Motor neuron (in vitro differentiated cells): ENCODE measurements around the gene HPGDS. TPM values are rescaled to one million over a fixed set of nuclear protein-coding genes. Genes with fewer than 3 reads are reported as not detected.

ENCODE experiments used
- ATAC-seq, 8 experiments: fragments of 200-7000 bp; cut with Tn5 transposase; replicated peaks in 6 of 8; 2 replicates each; pipeline ENCODE4 v1.8.0; 2021; ENCODE audit warnings: mild to moderate bottlenecking in 8 of 8, moderate library complexity in 8 of 8
- H3K27ac ChIP-seq, 2 donors: fragments of 250-450 bp; sonication (Bioruptor Pico); 2 replicates each; pipeline ENCODE4 v1.9.0; 2021; ENCODE audit warnings: antibody characterized with exemption in 2 of 2, mild to moderate bottlenecking in 2 of 2, moderate library complexity in 1 of 2
- H3K4me1 ChIP-seq, 2 donors: fragments of 250-450 bp; sonication (Bioruptor Pico); replicated peaks in 1 of 2; 2 replicates each; pipeline ENCODE4 v1.6.1; 2021; ENCODE audit warnings: antibody characterized with exemption in 2 of 2, mild to moderate bottlenecking in 2 of 2, moderate library complexity in 1 of 2
- H3K4me3 ChIP-seq, 5 donors: fragments of 250-450 bp; sonication (Bioruptor Pico); 2 replicates each; pipeline ENCODE4 v1.9.0; 2021; ENCODE audit warnings: antibody characterized with exemption in 5 of 5, mild to moderate bottlenecking in 5 of 5, moderate library complexity in 4 of 5
- WGBS, 10 experiments: fragments of 450-650 bp; shearing (Covaris generic); methylation state at CpG; one replicate each; pipeline ENCODE4 v1.0.0; 2022; 5-methylcytosine and 5-hydroxymethylcytosine counted together
- in situ Hi-C, 9 experiments: fragments of 400-800 bp; cut with MboI; loops; one replicate each; pipeline ENCODE4 v1.15.0; 2021; ENCODE audit warnings: low sequenced_read_pairs in 9 of 9, low pct_unique_long_range_greater_than_20kb in 2 of 9; ENCODE audit not compliant: unreplicated experiment in 9 of 9
- total RNA-seq, 8 experiments: library from RNA; unstranded; fragments of 300-600 nt; gene quantifications; 2 replicates each; pipeline versions ENCODE4 v1.2.3 to v1.2.4, GENCODE V29; 2022

Gene HPGDS
- total RNA-seq, 8 experiments from 2014 or later: 0.11 to 0.67 (median 0.29) TPM; not detected in 1

DNA sequence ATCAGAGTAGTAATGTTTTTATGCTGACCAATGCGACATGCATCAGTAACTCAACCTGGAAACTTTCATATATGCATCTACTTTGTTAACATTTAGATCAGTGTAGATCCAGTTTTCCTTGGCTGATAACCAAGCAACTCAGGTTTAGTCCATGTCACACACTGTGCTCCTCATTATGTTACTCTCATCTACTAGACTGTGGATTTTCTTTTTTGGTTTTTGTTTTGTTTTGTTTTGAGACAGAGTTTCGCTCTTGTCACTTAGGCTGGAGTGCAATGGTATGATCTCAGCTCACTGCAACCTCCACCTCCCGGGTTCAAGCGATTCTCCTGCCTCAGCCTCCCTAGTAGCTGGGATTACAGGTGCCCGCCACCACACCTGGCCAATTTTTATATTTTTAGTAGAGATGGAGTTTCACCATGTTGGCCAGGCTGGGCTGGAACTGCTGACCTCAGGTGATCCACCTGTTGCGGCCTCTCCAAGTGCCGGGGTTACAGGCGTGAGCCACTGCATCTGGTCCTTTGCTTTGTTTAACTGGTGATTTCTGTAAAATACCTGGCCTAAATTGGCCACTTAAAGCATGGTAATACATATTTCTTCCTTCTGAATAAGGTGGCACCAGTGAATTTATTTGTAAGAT lies 86.4 kb downstream of the HPGDS start:
- peaks cover 0 to 5% of the 10 kb centered on the region in 2 donors for H3K4me1 ChIP-seq
- no peak overlapping the region for H3K4me3 ChIP-seq
- H3K27ac ChIP-seq: no peak overlapping the region
- 71 to 100% (median 88%) methylated on average over 1 to 7 of the region's 8 CpGs; no CpG with 5 or more reads in 1 of the 10 experiments for WGBS, 10 experiments
- peak in 1 of 8 experiments; percentile 20 for ATAC-seq
- in situ Hi-C loops: no loop called here

DNA sequence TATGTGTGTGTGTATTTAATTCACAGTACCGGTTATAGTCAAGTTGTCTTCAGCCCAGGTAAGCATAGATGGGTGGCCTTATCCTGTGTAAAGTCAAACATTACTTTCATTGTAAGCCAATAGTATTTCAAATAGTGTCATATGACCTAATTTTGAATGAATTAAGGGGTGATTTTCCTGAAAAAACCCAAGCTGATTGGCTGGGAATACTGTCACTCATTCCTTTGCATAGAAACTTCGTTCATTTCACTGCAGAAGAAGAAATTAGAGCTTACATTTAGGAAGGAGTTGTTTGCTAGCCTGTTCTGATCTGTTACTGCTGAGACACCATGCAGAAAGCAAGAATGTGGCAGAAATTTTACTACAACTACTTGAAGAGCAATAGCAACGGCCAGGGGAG lies 89.6 kb downstream of the HPGDS start:
- H3K27ac ChIP-seq: no peak overlapping the region

DNA sequence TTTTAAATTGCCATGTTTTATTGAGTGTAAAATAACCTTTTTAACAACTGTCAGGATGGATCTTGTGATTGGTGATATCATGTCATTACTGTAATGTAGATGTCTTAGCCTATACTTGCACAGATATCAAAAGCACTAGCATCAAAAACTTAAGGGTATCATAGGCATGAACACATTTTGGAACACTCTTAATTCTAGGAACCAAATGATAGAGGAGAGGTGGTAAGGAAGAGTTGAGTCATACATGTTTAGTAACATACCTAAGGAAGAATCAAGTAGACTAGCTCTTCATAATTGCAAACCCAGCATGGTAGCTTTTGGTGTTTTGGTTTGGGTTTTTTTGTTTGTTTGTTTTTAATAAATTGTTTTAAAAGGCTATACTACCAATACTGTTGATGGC lies 91.5 kb downstream of the HPGDS start:
- ATAC-seq: no peak
- in situ Hi-C loops: no loop called here
- no peak overlapping the region for H3K27ac ChIP-seq
- H3K4me1 ChIP-seq: peaks cover 0 to 5% of the 10 kb centered on the region in 2 donors
- H3K4me3 ChIP-seq: no peak overlapping the region

More for the DNA sequence above, 89.6 kb downstream of the HPGDS start:
- H3K4me1 ChIP-seq: peaks cover 0 to 5% of the 10 kb centered on the region in 2 donors
- no peak overlapping the region for H3K4me3 ChIP-seq
- 73 to 100% (median 86%) methylated on average over 1 to 3 of the region's 3 CpGs; no CpG with 5 or more reads in 2 of the 10 experiments for WGBS, 10 experiments
- in situ Hi-C loops: no loop called here
- ATAC-seq: peak in 2 of 8 experiments; percentile 3 to 86

Other genes with a start within 250 kb of the HPGDS start
- gene SMARCAD1, start 135.0 kb downstream of the HPGDS start, total RNA-seq: 10 to 100 TPM; 34.1 to 73.3 (median 51.6) TPM
- 10 to 100 TPM; 11.9 to 71.2 (median 30.5) TPM for gene PDLIM5, start 109.1 kb upstream of the HPGDS start, total RNA-seq